SK-N-MC (cell line): ENCODE results near the gene SLC9A9.

Source experiments
- EZH2 ChIP-seq: fragments of 200-600 bp; sonication (generic); IDR thresholded peaks from one replicate; pipeline ENCODE4 v1.6.1; 2017; ENCODE audit warnings: antibody characterized with exemption
- FOXP2 ChIP-seq: optimal IDR thresholded peaks from 2 replicates; pipeline ENCODE3; 2011; ENCODE audit warnings: mild to moderate bottlenecking, moderate library complexity; ENCODE audit not compliant: insufficient read depth; ENCODE audit errors: extremely low read length, control extremely low read depth
- POLR2AphosphoS5 ChIP-seq: IDR thresholded peaks from 2 replicates; pipeline ENCODE4 v1.6.1; 2012; ENCODE audit warnings: mild to moderate bottlenecking, low read depth, low read length, borderline replicate concordance

- TF ChIP-seq EZH2 (no peak), POLR2AphosphoS5 (no peak), FOXP2 (no peak)
Measured at GRCh38 chr3:143480344-143480743, 367.9 kb downstream of the SLC9A9 start.
